GM12874 (cell line): Measurements from ENCODE around the gene FOXE3.

Experiments used
- CTCF ChIP-seq: IDR thresholded peaks from 2 replicates; pipeline ENCODE4 v1.5.1; 2011; ENCODE audit warnings: low read depth, mild to moderate bottlenecking, control low read depth, low read length, moderate library complexity; ENCODE audit not compliant: insufficient read depth

Gene FOXE3

GRCh38 chr1:47435506-47436303 lies 19.6 kb downstream of the FOXE3 start:
- no peak for TF ChIP-seq CTCF

- peak; percentile 100 for TF ChIP-seq CTCF
These were observed 20.4 kb downstream of the FOXE3 start for GRCh38 chr1:47436304-47436978.

GRCh38 chr1:47436979-47437446 lies 20.9 kb downstream of the FOXE3 start:
- no peak for TF ChIP-seq CTCF

GRCh38 chr1:47437447-47438164 lies 21.5 kb downstream of the FOXE3 start, which contains the start of gene FOXD2:
Gene FOXD2 (plus strand): TSS chr1:47438044. CDS start chr1:47438136, 92 bp downstream.
- TF ChIP-seq CTCF: peak; percentile 92

- no peak for TF ChIP-seq CTCF
These were observed 22.3 kb downstream of the FOXE3 start for GRCh38 chr1:47438165-47439016.

- no peak for TF ChIP-seq CTCF
These were observed 23.1 kb downstream of the FOXE3 start for GRCh38 chr1:47439017-47439818.
